ENCODE data around the gene HDAC9. TPM values are rescaled to one million over a fixed set of nuclear protein-coding genes. Genes with fewer than 3 reads are reported as not detected.

HDAC9 gene
- total and polyA plus RNA-seq, 2 donors (not counting 1 experiment from before 2014, with no cell fraction given) = 2.9 to 7.9 TPM

GRCh38 chr7:18903695-18904094, 408.1 kb downstream of the HDAC9 start:
- no peaks in the 10 kb centered on the region for H3K4me1 ChIP-seq (ENCODE audit: control insufficient read depth, extremely low read depth, insufficient read depth, low read length)
- TF ChIP-seq CTCF (conservative IDR thresholded peaks at IDR 0.05 in 1 of 2, IDR thresholded peaks at IDR 0.05 in 1 of 2; ENCODE audit: low read depth in 1 of 2, low read length in 2 of 2) = no peak
- no peak for TF ChIP-seq EZH2 (IDR thresholded peaks at IDR 0.05; ENCODE audit: low read length, missing control alignments)
- no peaks in the 10 kb centered on the region for H4K20me1 ChIP-seq (ENCODE audit: control insufficient read depth, extremely low read depth, insufficient read depth, low read length)
- DNase-seq (ENCODE audit: low read depth in 2 of 2) = no peak
- no peak overlapping the region for H3K9ac ChIP-seq (ENCODE audit: insufficient read depth, low read length)
- no peak overlapping the region for H3K27ac ChIP-seq (ENCODE audit: insufficient read depth, low read length)
- H3K27me3 ChIP-seq (ENCODE audit: control insufficient read depth, insufficient read depth, low read length) = no peaks in the 10 kb centered on the region
- H3K36me3 ChIP-seq (ENCODE audit: control insufficient read depth, insufficient read depth, low read length) = no peaks in the 10 kb centered on the region
- no peak overlapping the region for H3K4me2 ChIP-seq (ENCODE audit: extremely low read depth, insufficient read depth, low read length)
- no peaks in the 10 kb centered on the region for H3K9me3 ChIP-seq (ENCODE audit: control insufficient read depth, insufficient read depth, low read depth, low read length)
- no peak overlapping the region for H3K4me3 ChIP-seq (replicated peaks in 1 of 4; ENCODE audit: control extremely low read depth in 1 of 4, insufficient read depth in 1 of 4, low read depth in 3 of 4, low read length in 4 of 4)
- no peaks in the 10 kb centered on the region for H3K79me2 ChIP-seq (ENCODE audit: control insufficient read depth, insufficient read depth, low read length)
- H2AFZ ChIP-seq (ENCODE audit: low read length) = no peak overlapping the region

DNA sequence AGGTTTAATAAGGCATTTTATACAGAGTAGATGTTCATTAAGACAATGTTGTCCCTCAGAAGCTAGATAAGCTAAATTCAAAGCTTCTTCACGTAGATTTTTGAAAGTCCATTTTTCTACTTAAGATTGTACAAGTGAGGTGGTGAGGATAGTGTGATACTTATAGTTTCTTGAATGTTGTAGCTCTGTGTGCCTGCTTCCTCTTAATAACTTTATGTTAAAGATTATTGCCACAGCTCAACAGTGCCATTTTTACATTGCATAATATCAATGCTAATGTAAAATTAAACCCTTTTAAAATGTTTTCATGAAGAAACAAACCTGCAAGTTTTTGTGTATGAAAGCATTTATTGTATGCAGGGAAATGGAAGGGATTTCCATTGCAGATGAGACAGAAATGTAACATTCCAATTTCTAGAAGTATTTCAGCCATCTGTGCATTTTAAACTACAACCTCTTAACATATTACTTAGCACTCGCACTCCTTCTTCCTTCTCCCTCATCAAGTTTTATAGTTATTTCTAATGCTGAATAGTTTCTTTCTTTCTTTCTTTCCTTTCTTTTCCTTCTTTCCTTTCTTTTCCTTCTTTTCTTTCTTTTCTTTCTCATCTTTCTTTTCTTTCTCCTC, 409.9 kb downstream of the HDAC9 start:
- H3K4me3 ChIP-seq (replicated peaks in 1 of 4; ENCODE audit: control extremely low read depth in 1 of 4, insufficient read depth in 1 of 4, low read depth in 3 of 4, low read length in 4 of 4) = no peak overlapping the region
- H3K36me3 ChIP-seq (ENCODE audit: control insufficient read depth, insufficient read depth, low read length) = no peaks in the 10 kb centered on the region
- H3K27me3 ChIP-seq (ENCODE audit: control insufficient read depth, insufficient read depth, low read length) = no peaks in the 10 kb centered on the region
- H4K20me1 ChIP-seq (ENCODE audit: control insufficient read depth, extremely low read depth, insufficient read depth, low read length) = no peaks in the 10 kb centered on the region
- DNase-seq (ENCODE audit: low read depth in 2 of 2) = no peak
- no peak overlapping the region for H3K4me2 ChIP-seq (ENCODE audit: extremely low read depth, insufficient read depth, low read length)
- no peak overlapping the region for H3K9ac ChIP-seq (ENCODE audit: insufficient read depth, low read length)
- TF ChIP-seq CTCF (conservative IDR thresholded peaks at IDR 0.05 in 1 of 2, IDR thresholded peaks at IDR 0.05 in 1 of 2; ENCODE audit: low read depth in 1 of 2, low read length in 2 of 2) = no peak
- TF ChIP-seq EZH2 (IDR thresholded peaks at IDR 0.05; ENCODE audit: low read length, missing control alignments) = no peak
- no peak overlapping the region for H2AFZ ChIP-seq (ENCODE audit: low read length)
- H3K27ac ChIP-seq (ENCODE audit: insufficient read depth, low read length) = no peak overlapping the region
- no peaks in the 10 kb centered on the region for H3K79me2 ChIP-seq (ENCODE audit: control insufficient read depth, insufficient read depth, low read length)
- H3K9me3 ChIP-seq (ENCODE audit: control insufficient read depth, insufficient read depth, low read depth, low read length) = no peaks in the 10 kb centered on the region
- H3K4me1 ChIP-seq (ENCODE audit: control insufficient read depth, extremely low read depth, insufficient read depth, low read length) = no peaks in the 10 kb centered on the region

GRCh38 chr7:18906901-18907300, 411.4 kb downstream of the HDAC9 start:
- Histone ChIP-seq H3K4me3 (replicated peaks in 1 of 4; ENCODE audit: control extremely low read depth in 1 of 4, insufficient read depth in 1 of 4, low read depth in 3 of 4, low read length in 4 of 4) (no peak overlapping the region), H3K79me2 (ENCODE audit: control insufficient read depth, insufficient read depth, low read length) (no peaks in the 10 kb centered on the region), H3K36me3 (ENCODE audit: control insufficient read depth, insufficient read depth, low read length) (no peaks in the 10 kb centered on the region), H3K27me3 (ENCODE audit: control insufficient read depth, insufficient read depth, low read length) (no peaks in the 10 kb centered on the region), H3K27ac (ENCODE audit: insufficient read depth, low read length) (no peak overlapping the region), H4K20me1 (ENCODE audit: control insufficient read depth, extremely low read depth, insufficient read depth, low read length) (no peaks in the 10 kb centered on the region), H3K4me1 (ENCODE audit: control insufficient read depth, extremely low read depth, insufficient read depth, low read length) (no peaks in the 10 kb centered on the region), H3K4me2 (ENCODE audit: extremely low read depth, insufficient read depth, low read length) (no peak overlapping the region), H2AFZ (ENCODE audit: low read length) (no peak overlapping the region), H3K9ac (ENCODE audit: insufficient read depth, low read length) (no peak overlapping the region), H3K9me3 (ENCODE audit: control insufficient read depth, insufficient read depth, low read depth, low read length) (no peaks in the 10 kb centered on the region)
- TF ChIP-seq EZH2 (IDR thresholded peaks at IDR 0.05; ENCODE audit: low read length, missing control alignments) = no peak
- no peak for TF ChIP-seq CTCF (conservative IDR thresholded peaks at IDR 0.05 in 1 of 2, IDR thresholded peaks at IDR 0.05 in 1 of 2; ENCODE audit: low read depth in 1 of 2, low read length in 2 of 2)
- no peak for DNase-seq (ENCODE audit: low read depth in 2 of 2)

Data from fibroblast of lung (primary cell).